HepG2 (cell line): ENCODE data around the gene NXPH4. TPM values are rescaled to one million over a fixed set of nuclear protein-coding genes. Genes with fewer than 3 reads are reported as not detected.

Experiments
- NFE2 ChIP-seq: sonication (generic); formaldehyde crosslinking; IDR thresholded peaks from 2 replicates; pipeline ENCODE4 v1.4.0; 2020; ENCODE audit warnings: missing genetic modification reagents
- NFE2L1 ChIP-seq: sonication (generic); formaldehyde crosslinking; IDR thresholded peaks from 2 replicates; pipeline ENCODE4 v1.4.0; 2020; ENCODE audit warnings: missing genetic modification reagents, mild to moderate bottlenecking, borderline replicate concordance
- REL ChIP-seq: sonication (generic); formaldehyde crosslinking; conservative IDR thresholded peaks from 2 replicates; pipeline ENCODE4 v1.8.0; 2022; ENCODE audit warnings: mild to moderate bottlenecking, missing genetic modification reagents, moderate library complexity
- RXRB ChIP-seq: IDR thresholded peaks from 2 replicates; pipeline ENCODE4 v1.6.1; 2016; ENCODE audit warnings: borderline replicate concordance, missing genetic modification reagents, missing compliant biosample characterization
- ZFAT ChIP-seq: sonication (generic); formaldehyde crosslinking; conservative IDR thresholded peaks from 2 replicates; pipeline ENCODE4 v1.8.1; 2023; ENCODE audit warnings: missing genetic modification reagents, inconsistent platforms
- ZFYVE20 ChIP-seq: sonication (generic); formaldehyde crosslinking; IDR thresholded peaks from 2 replicates; pipeline ENCODE4 v1.8.0; 2023; ENCODE audit warnings: low read depth, mild to moderate bottlenecking, moderate library complexity, missing genetic modification reagents, borderline replicate concordance
- ZNF879 ChIP-seq: sonication (generic); formaldehyde crosslinking; IDR thresholded peaks from 2 replicates; pipeline ENCODE4 v1.8.1; 2023; ENCODE audit warnings: missing genetic modification reagents
- polyA plus RNA-seq, 8 experiments: library from polyadenylated mRNA; depleted of rRNA in 3 of 8; stranded (reverse) in 7 of 8; unstranded in 1 of 8; fragments of >200 nt; fragmentation: Illumina TruSeq in 4 of 8; extraction: Trizol in 4 of 8; gene quantifications; 2 replicates each; pipeline versions ENCODE4 v1.2.1 to v1.2.3, GENCODE V29; 2011 to 2016; ENCODE audit warnings: low read depth in 4 of 8, missing spikeins in 1 of 8, mixed read lengths in 1 of 8; ENCODE audit not compliant: insufficient read depth in 1 of 8
- total RNA-seq, 5 experiments: library from RNA; depleted of rRNA; stranded (reverse); fragments of >200 nt; fragmentation: Illumina TruSeq; extraction: Trizol; gene quantifications; 2 replicates each; pipeline ENCODE4 v1.2.3, GENCODE V29; 2016; ENCODE audit warnings: low read depth in 1 of 5
- TF ChIP-seq, protein P1 (sequence below): sonication (generic); formaldehyde crosslinking; IDR thresholded peaks from 2 replicates; pipeline ENCODE4 v1.5.1; 2020; ENCODE audit warnings: mild to moderate bottlenecking, missing genetic modification reagents, borderline replicate concordance
- TF ChIP-seq, protein P2 (sequence below): sonication (generic); formaldehyde crosslinking; IDR thresholded peaks from 2 replicates; pipeline ENCODE4 v1.4.0; 2020; ENCODE audit warnings: missing genetic modification reagents

NXPH4 gene
- total and polyA plus RNA-seq, 2 of the 13 experiments (the other 11 are each of a cell fraction or from before 2014, with no cell fraction given) = 0.13 TPM; not detected in 1

DNA sequence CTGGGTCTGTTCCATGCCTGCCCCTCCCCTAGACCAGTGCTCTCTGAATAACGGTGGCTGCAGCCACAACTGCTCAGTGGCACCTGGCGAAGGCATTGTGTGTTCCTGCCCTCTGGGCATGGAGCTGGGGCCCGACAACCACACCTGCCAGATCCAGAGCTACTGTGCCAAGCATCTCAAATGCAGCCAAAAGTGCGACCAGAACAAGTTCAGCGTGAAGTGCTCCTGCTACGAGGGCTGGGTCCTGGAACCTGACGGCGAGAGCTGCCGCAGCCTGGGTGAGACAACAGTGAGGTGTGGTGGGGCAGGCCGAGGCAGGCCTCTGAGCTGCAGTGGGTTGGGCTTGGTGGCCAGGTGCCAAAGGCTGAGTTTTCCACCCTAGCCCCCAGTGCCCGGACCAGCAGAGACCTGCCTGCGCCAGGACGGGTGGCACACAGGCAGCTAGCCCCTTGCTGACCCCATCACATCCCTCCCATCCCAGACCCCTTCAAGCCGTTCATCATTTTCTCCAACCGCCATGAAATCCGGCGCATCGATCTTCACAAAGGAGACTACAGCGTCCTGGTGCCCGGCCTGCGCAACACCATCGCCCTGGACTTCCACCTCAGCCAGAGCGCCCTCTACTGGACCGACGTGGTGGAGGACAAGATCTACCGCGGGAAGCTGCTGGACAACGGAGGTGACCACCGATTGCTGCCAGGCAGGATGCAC is 41.0 kb upstream of the NXPH4 start (continued):
- TF ChIP-seq, protein P1, sequence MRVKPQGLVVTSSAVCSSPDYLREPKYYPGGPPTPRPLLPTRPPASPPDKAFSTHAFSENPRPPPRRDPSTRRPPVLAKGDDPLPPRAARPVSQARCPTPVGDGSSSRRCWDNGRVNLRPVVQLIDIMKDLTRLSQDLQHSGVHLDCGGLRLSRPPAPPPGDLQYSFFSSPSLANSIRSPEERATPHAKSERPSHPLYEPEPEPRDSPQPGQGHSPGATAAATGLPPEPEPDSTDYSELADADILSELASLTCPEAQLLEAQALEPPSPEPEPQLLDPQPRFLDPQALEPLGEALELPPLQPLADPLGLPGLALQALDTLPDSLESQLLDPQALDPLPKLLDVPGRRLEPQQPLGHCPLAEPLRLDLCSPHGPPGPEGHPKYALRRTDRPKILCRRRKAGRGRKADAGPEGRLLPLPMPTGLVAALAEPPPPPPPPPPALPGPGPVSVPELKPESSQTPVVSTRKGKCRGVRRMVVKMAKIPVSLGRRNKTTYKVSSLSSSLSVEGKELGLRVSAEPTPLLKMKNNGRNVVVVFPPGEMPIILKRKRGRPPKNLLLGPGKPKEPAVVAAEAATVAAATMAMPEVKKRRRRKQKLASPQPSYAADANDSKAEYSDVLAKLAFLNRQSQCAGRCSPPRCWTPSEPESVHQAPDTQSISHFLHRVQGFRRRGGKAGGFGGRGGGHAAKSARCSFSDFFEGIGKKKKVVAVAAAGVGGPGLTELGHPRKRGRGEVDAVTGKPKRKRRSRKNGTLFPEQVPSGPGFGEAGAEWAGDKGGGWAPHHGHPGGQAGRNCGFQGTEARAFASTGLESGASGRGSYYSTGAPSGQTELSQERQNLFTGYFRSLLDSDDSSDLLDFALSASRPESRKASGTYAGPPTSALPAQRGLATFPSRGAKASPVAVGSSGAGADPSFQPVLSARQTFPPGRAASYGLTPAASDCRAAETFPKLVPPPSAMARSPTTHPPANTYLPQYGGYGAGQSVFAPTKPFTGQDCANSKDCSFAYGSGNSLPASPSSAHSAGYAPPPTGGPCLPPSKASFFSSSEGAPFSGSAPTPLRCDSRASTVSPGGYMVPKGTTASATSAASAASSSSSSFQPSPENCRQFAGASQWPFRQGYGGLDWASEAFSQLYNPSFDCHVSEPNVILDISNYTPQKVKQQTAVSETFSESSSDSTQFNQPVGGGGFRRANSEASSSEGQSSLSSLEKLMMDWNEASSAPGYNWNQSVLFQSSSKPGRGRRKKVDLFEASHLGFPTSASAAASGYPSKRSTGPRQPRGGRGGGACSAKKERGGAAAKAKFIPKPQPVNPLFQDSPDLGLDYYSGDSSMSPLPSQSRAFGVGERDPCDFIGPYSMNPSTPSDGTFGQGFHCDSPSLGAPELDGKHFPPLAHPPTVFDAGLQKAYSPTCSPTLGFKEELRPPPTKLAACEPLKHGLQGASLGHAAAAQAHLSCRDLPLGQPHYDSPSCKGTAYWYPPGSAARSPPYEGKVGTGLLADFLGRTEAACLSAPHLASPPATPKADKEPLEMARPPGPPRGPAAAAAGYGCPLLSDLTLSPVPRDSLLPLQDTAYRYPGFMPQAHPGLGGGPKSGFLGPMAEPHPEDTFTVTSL (CRISPR knock-in tag) = no peak
- TF ChIP-seq RXRB (no peak), ZFYVE20 (no peak), NFE2 (CRISPR knock-in tag) (no peak), ZNF879 (CRISPR knock-in tag) (no peak), NFE2L1 (CRISPR knock-in tag) (no peak), ZFAT (CRISPR knock-in tag) (no peak), REL (no peak)
- TF ChIP-seq, protein P2, sequence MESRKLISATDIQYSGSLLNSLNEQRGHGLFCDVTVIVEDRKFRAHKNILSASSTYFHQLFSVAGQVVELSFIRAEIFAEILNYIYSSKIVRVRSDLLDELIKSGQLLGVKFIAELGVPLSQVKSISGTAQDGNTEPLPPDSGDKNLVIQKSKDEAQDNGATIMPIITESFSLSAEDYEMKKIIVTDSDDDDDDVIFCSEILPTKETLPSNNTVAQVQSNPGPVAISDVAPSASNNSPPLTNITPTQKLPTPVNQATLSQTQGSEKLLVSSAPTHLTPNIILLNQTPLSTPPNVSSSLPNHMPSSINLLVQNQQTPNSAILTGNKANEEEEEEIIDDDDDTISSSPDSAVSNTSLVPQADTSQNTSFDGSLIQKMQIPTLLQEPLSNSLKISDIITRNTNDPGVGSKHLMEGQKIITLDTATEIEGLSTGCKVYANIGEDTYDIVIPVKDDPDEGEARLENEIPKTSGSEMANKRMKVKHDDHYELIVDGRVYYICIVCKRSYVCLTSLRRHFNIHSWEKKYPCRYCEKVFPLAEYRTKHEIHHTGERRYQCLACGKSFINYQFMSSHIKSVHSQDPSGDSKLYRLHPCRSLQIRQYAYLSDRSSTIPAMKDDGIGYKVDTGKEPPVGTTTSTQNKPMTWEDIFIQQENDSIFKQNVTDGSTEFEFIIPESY (CRISPR knock-in tag) = peak; percentile 100
